Stimulated activated CD8-positive, alpha-beta memory T cell treated with anti-CD3 and anti-CD28 coated beads, Interleukin-7, amount 100 ng/mL, for 48 hours (primary cell): ENCODE data around the gene ADAMTS20.

Source experiments
- DNase-seq, 2 donors: peaks; one replicate each; pipeline ENCODE4 v3.0.0-alpha.2; 2020; ENCODE audit warnings: low read depth in 1 of 2; ENCODE audit errors: extremely low read depth in 1 of 2

ADAMTS20 gene

GRCh38 chr12:43317156-43317555 lies 234.8 kb downstream of the ADAMTS20 start:
- no peak for DNase-seq

GRCh38 chr12:43316520-43316919 lies 235.5 kb downstream of the ADAMTS20 start:
- no peak for DNase-seq

GRCh38 chr12:43315961-43316360 lies 236.0 kb downstream of the ADAMTS20 start:
- DNase-seq = no peak

GRCh38 chr12:43312991-43313505 lies 239.0 kb downstream of the ADAMTS20 start:
- no peak for DNase-seq

GRCh38 chr12:43310596-43310995 lies 241.4 kb downstream of the ADAMTS20 start:
- no peak for DNase-seq

- no peak for DNase-seq
Measured at GRCh38 chr12:43309959-43310358, 242.0 kb downstream of the ADAMTS20 start.

- DNase-seq = no peak
Measured at GRCh38 chr12:43308776-43309175, 243.2 kb downstream of the ADAMTS20 start.

- no peak for DNase-seq
Measured at GRCh38 chr12:43307126-43307525, 244.9 kb downstream of the ADAMTS20 start.

- DNase-seq = no peak
Measured at GRCh38 chr12:43306066-43306465, 245.9 kb downstream of the ADAMTS20 start.

GRCh38 chr12:43305065-43305464 lies 246.9 kb downstream of the ADAMTS20 start:
- no peak for DNase-seq
